ENCODE data around the gene HLA-F. TPM values are rescaled to one million over a fixed set of nuclear protein-coding genes. Genes with fewer than 3 reads are reported as not detected.

HLA-F gene
- total RNA-seq, 2 experiments from 2014 or later = 170 to 181 TPM

DNA sequence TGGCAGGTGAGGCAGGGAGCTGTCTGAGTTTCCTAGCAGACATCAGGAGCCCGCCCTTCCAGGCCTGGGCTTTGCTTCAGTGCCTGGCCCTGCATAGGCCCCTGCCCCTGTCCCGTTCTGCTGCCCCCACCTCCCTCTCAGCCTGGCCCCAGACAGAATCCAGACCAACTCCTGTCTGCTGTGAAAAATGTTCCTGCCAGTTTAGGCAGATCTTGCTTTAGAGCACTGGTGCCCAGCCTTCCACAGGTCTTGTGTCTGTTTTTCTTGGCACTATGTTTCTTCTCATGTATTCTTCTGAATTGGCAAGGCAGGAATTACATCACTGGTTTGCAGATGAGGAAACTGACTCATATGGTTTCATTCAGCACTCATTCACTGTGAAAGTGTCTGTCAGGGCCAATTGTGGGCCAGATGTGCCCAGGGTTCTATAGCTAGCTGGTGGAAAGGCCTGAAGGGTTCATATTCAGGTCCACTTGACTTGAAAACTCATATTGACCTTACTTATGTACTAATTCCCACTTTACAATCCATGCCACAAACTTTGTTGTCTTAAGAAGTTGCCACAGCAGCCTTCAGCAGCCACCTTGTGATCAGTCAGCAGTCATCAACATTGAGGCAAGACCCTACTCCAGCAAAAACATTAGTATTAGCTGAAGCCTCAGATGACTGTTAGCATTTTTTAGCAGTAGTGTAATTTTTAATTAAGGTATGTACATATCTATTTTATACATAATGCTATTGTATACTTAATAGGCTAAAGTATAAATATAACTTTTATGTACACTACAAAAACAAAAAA, 40.5 kb downstream of the HLA-F start:
- H3K36me3 Mint-ChIP-seq (ENCODE audit: low read depth) = no peaks in the 10 kb centered on the region
- H3K27me3 Mint-ChIP-seq (ENCODE audit: low read depth) = peaks cover 13% of the 10 kb centered on the region
- H3K27ac Mint-ChIP-seq = no peak overlapping the region
- H3K9me3 Mint-ChIP-seq (ENCODE audit: insufficient read depth) = no peaks in the 10 kb centered on the region
- ATAC-seq (no peak), DNase-seq (peak; percentile 22)
- peaks cover 21% of the 10 kb centered on the region for H3K4me1 Mint-ChIP-seq (ENCODE audit: low read depth)
- H3K4me3 Mint-ChIP-seq = no peak overlapping the region
- CTCF ChIA-PET = interaction anchor here (0.8 to 2.2 kb wide), 6 partner anchors 9 to 114 kb away, joined by 3 to 13 read pairs (median 4); no protein-coding TSS in a partner anchor
- POLR2A ChIA-PET = interaction anchor here (0.6 kb wide), 1 partner anchor 34 kb away, joined by 4 read pairs; no protein-coding TSS in a partner anchor

GRCh38 chr6:29764422-29765196, 41.4 kb downstream of the HLA-F start:
- Mint-ChIP-seq H3K27me3 (ENCODE audit: low read depth) (peaks cover 16% of the 10 kb centered on the region), H3K36me3 (ENCODE audit: low read depth) (no peaks in the 10 kb centered on the region), H3K27ac (no peak overlapping the region), H3K4me3 (no peak overlapping the region), H3K4me1 (ENCODE audit: low read depth) (peaks cover 16% of the 10 kb centered on the region), H3K9me3 (ENCODE audit: insufficient read depth) (no peaks in the 10 kb centered on the region)
- DNase-seq (peak; percentile 17), ATAC-seq (no peak)
- ChIA-PET POLR2A (no interaction called here), CTCF (interaction anchor here (0.9 to 2.2 kb wide), 4 partner anchors 10 to 115 kb away, joined by 3 to 13 read pairs (median 5); no protein-coding TSS in a partner anchor)

DNA sequence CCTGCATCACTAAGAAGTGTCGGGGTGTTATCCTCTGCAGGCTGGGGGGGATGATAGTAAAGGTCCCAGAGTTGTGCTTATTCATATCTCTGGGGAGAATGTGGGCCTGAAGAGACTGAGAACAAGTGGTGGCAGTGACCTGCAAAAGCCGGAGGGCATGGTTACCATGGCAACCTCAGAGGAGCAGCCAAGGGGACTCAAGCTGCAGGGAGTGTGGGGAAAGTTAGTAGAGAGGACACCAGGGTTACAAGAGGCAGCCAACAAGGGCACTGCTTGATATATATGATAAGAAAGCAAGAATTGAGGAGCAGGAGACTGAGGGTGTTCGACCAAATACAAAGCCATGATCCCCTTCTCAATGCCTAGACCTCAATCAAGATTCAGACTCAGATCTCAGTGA, 46.1 kb downstream of the HLA-F start:
- no peak for ATAC-seq
- Mint-ChIP-seq H3K9me3 (ENCODE audit: insufficient read depth) (no peaks in the 10 kb centered on the region), H3K27ac (no peak overlapping the region), H3K4me3 (no peak overlapping the region), H3K36me3 (ENCODE audit: low read depth) (no peaks in the 10 kb centered on the region), H3K27me3 (ENCODE audit: low read depth) (peaks cover 30% of the 10 kb centered on the region), H3K4me1 (ENCODE audit: low read depth) (peaks cover 2% of the 10 kb centered on the region)
- POLR2A ChIA-PET = no interaction called here
- CTCF ChIA-PET = no interaction called here
- peak; percentile 5 for DNase-seq

DNA sequence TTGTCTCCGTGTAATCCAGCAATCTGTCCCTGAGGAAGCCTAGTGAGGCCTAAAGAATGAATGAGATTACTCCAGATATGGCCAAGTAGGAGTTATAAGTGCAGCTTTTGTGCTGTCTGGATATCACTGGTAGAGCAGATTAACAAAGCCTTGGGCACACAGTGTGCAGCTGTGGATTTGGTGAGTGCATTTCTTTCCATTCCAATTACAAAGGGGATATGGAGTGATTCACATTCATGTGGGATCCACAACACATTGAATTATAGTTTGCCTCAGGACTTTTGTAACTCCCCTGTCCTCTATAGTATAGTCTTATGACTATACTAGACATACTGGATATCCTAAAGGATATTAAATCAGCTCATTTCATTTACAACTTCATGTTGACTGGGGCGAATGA, 47.1 kb downstream of the HLA-F start:
- ATAC-seq = no peak
- Mint-ChIP-seq H3K9me3 (ENCODE audit: insufficient read depth) (no peaks in the 10 kb centered on the region), H3K4me3 (no peak overlapping the region), H3K27ac (no peak overlapping the region), H3K36me3 (ENCODE audit: low read depth) (no peaks in the 10 kb centered on the region), H3K4me1 (ENCODE audit: low read depth) (no peaks in the 10 kb centered on the region), H3K27me3 (ENCODE audit: low read depth) (peaks cover 36% of the 10 kb centered on the region)
- CTCF ChIA-PET = no interaction called here
- DNase-seq = peak; percentile 12
- POLR2A ChIA-PET = no interaction called here

- Mint-ChIP-seq H3K9me3 (ENCODE audit: insufficient read depth) (no peaks in the 10 kb centered on the region), H3K36me3 (ENCODE audit: low read depth) (no peaks in the 10 kb centered on the region), H3K27ac (no peak overlapping the region), H3K27me3 (ENCODE audit: low read depth) (peaks cover 47% of the 10 kb centered on the region), H3K4me1 (ENCODE audit: low read depth) (no peaks in the 10 kb centered on the region), H3K4me3 (no peak overlapping the region)
- ATAC-seq (no peak), DNase-seq (no peak)
- ChIA-PET POLR2A (no interaction called here), CTCF (interaction anchor here (0.7 to 1.2 kb wide), 3 partner anchors 9 to 58 kb away, joined by 3 to 4 read pairs (median 3); no protein-coding TSS in a partner anchor)
Observed at GRCh38 chr6:29776684-29777083, 53.5 kb downstream of the HLA-F start.

Other genes with a start within 250 kb of the HLA-F start
- gene MAS1L, start 235.5 kb upstream of the HLA-F start, total RNA-seq = not detected
- gene UBD, start 163.7 kb upstream of the HLA-F start, total RNA-seq = not detected
- gene OR2H2, start 138.3 kb upstream of the HLA-F start, total RNA-seq = not detected
- 1 to 10 TPM; 3.2 to 3.7 TPM for gene GABBR1, start 90.3 kb upstream of the HLA-F start, total RNA-seq
- gene MOG, start 66.3 kb upstream of the HLA-F start, total RNA-seq = not detected
- gene ZFP57, start 42.3 kb upstream of the HLA-F start, total RNA-seq = not detected
- gene HLA-G, start 104.4 kb downstream of the HLA-F start, total RNA-seq = 1 to 10 TPM; 2.9 to 4.6 TPM
- gene HLA-A, start 219.1 kb downstream of the HLA-F start, total RNA-seq = 1,000 to 10,000 TPM; 1,178 to 1,183 TPM